Subcutaneous adipose tissue (tissue), 4 donors: ENCODE results near the gene EFNA4. TPM values are rescaled to one million over a fixed set of nuclear protein-coding genes. Genes with fewer than 3 reads are reported as not detected.

Source experiments
- total RNA-seq, 4 donors: library from RNA; depleted of rRNA; stranded (reverse); fragments of >200 nt; gene quantifications; one replicate each; pipeline ENCODE4 v1.1.0, GENCODE V29; 2016
- TF ChIP-seq, protein P1 (sequence below): fragments of 450-650 bp; IDR thresholded peaks from one replicate; pipeline ENCODE4 v1.5.1; 2016; ENCODE audit warnings: low read depth, mild to moderate bottlenecking, control low read depth, antibody characterized with exemption, moderate library complexity

Gene EFNA4
- total RNA-seq, 4 donors from 2014 or later: 2.8 to 5.3 (median 3.7) TPM

DNA sequence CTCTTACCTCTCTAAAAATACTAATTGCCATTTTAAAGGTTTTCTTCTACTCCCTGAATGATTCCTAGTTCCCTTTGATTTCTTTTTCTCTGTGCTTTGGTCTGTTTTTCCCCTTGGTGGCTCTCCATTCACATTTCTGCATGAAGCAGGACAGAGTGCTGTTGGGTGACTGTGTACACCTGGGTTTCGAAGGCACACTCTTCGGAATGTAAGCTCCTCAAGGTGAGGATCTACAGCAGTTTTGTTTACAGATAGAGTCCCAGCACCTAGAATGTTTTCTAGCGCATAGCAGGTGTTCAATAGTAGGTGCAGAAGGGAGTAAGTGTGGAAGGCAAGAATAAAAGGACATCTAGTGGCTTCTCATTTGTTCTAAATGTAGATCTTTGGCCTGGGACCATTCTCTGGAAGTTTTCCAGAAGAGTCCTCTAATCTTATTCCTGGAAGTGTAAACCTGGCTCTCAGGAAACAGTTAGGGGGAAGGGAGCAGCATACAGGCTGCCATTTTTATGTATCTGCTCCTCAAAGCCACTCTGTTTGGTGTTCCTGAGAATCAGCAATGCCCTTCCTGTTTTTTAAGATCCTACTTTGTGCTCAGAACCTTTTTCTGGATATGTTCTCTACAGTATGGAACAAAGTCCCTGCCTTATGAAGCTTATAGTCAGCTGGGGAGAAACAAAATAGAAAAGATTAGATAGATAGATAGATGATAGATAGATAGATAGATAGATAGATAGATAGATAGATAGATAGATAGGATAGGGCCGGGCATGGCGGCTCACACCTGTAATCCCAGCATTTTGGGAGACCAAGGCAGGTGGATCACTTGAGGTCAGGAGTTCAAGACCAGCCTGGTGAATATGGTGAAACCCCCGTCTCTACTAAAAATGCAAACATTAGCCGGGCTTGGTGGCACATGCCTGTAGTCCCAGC lies 41.3 kb downstream of the EFNA4 start:
- TF ChIP-seq, protein P1, sequence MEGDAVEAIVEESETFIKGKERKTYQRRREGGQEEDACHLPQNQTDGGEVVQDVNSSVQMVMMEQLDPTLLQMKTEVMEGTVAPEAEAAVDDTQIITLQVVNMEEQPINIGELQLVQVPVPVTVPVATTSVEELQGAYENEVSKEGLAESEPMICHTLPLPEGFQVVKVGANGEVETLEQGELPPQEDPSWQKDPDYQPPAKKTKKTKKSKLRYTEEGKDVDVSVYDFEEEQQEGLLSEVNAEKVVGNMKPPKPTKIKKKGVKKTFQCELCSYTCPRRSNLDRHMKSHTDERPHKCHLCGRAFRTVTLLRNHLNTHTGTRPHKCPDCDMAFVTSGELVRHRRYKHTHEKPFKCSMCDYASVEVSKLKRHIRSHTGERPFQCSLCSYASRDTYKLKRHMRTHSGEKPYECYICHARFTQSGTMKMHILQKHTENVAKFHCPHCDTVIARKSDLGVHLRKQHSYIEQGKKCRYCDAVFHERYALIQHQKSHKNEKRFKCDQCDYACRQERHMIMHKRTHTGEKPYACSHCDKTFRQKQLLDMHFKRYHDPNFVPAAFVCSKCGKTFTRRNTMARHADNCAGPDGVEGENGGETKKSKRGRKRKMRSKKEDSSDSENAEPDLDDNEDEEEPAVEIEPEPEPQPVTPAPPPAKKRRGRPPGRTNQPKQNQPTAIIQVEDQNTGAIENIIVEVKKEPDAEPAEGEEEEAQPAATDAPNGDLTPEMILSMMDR: no peak

DNA sequence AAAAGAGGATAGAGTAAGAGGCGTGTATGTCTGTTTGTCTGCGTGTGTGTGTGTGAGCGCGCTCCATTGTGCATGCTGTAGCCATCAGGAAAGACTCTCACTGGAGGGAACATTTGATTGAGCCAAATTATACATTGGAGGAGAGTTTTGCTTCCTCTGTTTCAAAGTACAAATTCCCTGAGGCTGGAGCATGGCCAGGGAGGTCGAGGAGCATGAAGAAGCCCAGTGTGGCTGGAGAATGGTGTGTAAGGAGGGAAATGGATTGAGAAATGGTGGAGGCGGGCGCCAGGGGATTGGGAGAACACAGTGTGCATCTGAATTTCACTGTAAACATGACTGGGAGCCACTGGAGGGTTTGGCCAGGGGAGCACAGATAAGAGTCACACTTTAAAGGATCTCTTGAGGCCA lies 42.1 kb downstream of the EFNA4 start:
- TF ChIP-seq, protein P1: no peak

DNA sequence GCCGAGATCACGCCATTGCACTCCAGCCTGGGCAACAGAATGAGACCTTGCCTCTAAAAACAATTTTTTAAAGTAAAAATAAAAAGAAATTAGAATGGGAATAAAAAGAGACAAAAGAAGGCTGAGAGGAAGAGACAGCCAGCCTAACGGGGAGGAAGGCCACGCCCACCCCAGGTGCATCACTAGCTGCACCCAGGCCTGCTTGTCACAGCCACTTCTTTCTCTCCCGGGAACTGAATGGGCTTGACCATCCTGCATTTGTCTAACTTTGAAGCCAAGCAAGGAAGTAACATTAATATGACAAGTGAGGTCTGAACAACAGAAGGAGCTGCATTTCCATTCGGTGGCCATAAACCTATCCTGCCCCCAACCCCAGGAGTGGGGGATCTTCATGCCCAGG lies 43.3 kb downstream of the EFNA4 start:
- TF ChIP-seq, protein P1: no peak

DNA sequence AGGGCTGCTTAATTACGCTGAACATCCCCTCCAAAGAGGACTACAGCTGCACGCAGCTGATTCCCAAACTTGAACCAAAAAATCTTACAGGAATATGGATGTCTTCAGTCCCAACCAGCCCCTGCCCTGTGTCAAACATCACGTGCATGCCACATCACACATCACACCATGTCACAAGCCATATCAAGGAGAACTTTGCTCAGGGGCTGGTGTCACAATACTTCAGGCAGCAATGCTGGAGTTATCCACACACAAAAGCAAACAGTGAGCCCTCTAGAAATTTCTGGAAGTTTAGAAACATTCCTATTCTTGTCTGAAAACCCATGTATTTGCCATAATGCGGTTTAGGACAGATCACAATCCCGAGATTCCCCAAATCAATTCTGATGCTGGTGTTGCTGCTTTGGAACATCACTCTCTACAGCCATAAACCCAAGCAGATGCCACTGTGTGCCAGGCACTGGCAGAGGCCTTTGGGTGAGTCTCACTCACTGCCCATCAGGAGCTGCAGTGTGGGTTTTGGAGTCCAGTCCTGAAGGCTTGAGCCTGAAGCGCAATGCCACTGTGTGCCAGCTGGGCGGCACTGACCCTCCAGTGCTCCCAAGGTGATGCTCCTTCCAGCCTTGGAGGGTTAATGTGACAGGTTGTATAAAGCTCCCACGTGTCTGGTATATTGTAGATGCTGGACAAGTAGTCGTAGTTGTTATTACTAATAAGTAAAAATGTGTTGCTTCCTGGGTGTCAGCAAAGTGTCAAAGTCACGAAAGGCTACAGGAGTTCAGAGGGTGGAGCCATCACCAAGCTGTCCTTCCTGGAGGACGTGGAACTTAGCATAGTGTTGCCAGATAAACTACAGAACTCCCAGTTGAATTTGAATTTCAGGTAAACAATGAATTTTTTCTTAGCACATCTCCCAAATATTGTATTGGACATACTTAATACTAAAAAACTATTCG lies 44.0 kb downstream of the EFNA4 start:
- TF ChIP-seq, protein P1: no peak

DNA sequence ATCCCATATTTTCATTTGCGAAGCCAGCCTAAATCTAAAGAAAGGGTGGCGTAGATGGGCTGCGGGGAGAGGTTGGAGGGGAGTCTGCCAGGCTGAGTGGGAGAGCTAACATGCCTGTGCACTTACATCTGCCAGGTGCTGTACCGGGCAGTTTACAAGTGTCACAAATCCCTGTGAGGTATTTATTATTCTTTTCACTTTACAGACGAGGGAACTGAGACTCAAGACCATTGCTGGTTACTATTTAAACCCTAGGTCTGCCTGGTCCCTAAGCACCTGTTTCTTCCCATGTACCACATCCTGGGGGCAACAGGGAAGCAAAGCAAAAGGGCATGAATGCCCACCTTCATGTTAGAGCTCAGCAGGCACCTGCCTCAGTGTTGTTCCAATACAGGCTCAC lies 44.8 kb downstream of the EFNA4 start:
- TF ChIP-seq, protein P1: no peak

DNA sequence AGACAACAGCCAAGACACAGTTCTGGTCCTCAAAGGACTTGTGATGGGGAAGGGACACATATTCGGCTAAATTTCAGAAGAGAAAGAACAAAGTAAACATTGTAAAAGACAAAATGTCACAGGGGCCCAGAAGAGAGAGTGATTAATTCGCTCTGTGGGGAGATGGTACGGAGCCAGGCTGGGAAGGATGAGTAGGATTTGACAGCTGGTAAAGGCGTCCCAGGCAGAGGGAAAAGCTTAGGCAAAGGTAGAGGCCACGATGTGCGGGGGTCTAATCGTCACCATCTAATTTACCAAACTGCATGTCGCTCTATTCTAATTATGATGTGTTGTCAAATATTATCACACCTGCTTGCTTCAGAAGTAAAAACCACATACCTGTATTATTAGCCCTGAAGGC lies 46.8 kb downstream of the EFNA4 start:
- TF ChIP-seq, protein P1: no peak

DNA sequence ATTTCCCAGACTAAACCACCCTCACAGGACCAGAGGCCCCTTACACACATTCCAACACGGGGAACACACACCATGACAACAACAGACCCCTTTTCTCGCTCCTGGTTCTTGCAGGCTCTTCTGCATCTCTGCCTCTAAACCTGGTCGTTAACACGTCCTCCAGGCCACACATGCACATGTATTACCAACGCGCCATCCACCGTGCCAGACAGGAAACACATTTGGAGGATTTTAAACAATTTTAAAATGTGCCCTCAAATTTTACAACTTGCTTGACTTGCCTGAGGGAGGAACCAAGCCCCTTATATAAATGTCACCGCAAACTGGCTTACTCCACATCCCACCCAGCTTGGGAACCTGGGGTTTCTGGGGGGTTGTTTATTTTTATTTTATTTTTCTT lies 47.3 kb downstream of the EFNA4 start:
- TF ChIP-seq, protein P1: no peak
